Endometrium (tissue), 2 donors: ENCODE results near the gene NF1.

Experiments used
- FAIRE-seq: peaks from 2 replicates; lab custom pipeline; 2012; peaks lifted over from hg19 to GRCh38; lab: Jason Lieb, UNC
- donor health status: control.
- donor health status: control.

NF1 gene

DNA sequence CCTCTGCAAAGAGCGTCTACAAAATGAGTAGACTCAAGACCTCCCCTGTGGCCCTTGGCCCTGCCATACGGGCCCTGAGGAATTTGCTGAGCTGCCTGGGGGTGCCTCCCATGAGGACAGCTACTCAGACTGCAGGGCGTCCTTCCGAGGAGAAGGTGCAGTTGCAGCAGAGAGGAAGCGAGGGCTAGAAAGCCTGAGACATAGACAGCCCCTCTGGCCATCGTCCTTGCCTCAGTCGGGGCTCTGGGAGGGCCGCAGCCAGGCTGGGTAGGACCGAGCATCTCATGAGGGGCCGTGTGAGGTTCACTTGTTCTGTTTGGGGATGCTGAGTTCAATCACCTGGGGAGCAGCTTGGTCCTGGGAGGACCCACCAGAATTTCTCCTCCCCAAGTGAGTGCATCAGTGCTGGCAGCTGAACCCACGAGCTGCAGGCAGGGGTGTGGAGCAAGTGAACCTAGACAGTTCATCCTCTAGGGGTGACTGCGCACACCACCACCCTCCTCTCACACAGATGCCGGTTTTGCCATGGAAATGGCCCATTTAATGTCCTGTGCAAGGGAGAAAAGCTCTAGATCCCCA, 317.0 kb downstream of the NF1 start:
- FAIRE-seq = no peak

DNA sequence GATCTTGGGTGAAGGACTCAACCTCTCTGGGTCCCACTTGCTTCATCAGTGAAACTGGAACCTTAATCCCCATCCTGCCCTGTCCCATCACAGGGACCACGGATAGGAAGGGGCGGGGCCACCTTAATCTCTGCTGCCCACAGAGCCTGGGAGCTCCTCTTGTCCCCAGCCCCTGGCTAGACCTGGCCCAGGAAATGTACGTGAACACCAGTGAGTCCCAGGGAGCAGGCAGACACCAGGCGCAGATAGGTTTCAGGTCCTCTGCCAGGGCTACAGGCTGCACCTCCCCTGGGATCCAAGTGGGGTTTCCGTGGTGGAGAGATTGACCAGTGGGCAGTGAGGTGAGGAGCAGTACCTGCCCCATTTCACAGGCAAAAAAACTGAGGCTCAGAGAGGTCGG, 317.7 kb downstream of the NF1 start:
- FAIRE-seq = no peak

DNA sequence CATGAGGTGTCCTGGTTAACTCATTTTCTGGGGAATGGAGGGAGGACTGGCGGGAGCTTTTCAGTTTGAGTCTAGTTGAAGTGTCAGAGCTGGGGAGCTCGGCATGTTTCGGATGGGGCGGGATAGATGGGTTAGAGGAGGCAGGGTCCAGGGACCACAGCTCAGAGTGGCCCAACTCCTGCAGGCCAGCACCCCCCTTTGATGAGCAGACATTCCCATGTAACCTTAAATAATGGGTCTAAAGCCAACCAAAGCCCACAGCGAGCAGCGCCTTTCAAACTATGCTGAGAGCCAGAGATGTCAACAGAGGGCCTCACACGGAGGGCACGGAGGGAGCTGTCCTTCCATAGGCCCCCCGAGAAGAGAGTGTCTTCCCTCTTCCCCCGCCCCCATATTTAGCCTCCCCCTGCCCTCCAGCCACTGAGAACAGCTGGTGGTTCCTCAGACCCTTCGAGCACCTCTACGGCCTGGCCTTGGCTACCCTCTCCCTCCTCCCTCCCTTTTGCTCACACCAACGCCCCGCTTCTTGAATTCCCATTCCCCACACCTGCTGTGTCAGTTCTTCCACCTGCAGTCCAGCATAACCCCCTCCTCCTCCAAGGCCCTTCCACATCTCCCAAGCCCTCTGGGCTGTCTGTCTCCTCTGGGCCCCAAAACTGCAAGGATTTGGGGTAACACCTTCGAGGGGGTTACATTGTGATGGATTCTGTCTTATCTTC, 318.5 kb downstream of the NF1 start:
- no peak for FAIRE-seq

DNA sequence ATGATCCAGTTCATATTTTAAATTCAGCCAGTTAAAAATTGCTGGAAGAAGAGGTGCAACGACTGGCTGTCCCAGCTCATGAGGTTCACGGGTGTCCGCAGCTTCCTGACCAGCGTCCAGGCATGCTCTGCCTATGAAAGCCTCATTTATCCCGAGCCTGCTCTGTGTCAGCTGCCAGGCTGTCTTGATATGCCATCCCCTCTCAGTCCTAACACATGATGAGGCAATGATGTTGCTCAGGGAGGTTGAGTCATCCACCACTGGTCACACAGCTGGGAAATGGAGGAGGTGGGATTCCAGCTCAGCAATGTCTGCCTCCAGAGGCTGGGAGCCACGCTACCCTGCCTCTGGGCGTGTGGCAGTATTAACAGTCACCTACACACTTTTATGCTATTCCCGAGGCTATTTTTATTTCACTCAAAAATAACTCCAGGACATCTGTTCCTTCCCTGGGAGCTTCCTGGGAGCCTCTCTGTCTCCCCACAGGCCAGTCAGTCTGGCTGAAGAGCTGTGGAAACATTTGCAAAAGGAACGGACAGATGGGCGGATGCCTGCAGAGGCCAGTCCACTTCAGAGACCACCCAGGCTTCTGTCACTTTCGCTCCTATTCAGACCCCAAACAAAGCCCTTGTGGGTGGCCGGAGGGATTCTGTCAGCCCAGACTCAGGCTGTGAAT, 319.2 kb downstream of the NF1 start:
- FAIRE-seq = no peak

DNA sequence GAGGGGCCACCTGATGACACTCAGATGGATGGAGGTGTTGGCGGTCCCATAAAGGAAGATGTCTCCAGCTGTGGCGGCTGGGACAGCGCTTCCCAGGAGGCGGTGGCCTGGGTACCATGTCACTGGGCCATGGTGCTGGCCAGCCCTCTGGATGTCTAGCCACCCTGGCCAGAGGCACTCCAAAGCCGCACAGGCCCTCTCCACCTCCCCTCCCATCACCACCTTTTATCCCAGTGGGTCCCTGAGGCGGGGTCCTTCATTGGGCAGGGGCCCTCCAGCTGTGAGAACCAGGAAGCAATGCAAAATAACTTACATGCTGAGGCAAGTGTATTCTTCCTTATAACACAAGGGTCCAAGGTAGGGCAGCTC, 319.8 kb downstream of the NF1 start:
- FAIRE-seq = no peak

DNA sequence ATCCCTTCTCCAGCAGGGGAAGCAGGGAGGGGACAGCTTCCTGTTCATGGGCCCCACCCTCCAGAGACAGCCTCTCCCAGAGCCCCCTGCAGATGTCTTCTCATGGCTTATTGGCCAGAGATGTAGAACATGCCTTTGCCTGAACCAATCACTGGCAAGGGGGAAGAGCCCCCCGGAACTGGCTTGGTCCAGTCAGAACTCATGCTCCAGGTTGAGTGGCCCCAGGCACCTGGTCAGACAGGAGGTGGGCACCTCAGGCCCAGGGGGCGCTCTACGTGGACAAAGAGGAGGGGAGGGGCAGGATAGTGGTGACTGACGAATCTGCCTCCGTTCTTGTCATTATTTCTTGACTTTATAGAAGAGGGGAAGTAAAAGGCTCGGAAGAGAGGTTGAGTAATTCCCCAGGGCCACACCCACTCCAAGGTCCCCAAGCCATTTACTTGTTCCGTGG, 320.3 kb downstream of the NF1 start:
- FAIRE-seq = no peak

DNA sequence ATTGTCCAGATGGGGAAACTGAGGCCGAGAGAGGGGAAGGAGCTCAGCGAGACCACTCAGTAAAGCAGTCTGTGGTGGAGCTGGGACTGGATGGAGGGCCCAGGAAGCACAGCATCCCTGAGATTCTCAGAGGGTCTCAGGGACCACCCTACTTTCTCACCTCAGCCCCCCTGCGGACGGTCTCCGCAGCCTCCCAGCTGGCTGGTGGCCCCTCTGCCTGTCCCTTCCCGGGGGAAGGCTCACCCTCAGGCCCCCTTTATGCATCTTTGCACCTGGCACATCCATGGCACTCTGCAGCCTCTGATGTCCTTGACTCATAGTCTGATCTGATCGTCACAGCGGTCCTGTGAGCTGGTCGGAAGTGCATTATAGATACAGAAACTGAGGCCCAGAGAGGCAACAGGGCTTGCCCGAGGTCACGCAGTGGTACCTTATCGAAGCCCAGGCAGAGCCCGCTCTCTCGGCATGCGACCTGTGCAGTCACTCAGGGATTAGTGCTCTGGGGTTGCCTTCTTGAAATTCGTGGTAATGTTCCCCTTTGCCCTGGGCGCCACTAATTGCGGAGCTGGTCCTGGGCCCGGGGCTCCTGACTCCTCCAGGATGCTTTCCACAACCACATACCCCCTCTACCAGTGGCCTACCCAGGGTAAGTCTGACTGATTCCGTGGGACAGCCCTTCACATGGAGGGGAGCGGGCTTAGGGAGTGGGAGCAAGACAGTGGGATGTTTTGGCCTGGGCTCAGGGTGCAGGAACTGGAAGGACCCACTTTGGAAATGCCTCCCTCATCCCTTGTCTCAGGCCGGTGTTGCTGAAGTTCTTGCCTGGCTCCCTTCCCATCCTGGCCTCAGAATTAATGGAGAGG, 321.1 kb downstream of the NF1 start:
- FAIRE-seq = no peak

DNA sequence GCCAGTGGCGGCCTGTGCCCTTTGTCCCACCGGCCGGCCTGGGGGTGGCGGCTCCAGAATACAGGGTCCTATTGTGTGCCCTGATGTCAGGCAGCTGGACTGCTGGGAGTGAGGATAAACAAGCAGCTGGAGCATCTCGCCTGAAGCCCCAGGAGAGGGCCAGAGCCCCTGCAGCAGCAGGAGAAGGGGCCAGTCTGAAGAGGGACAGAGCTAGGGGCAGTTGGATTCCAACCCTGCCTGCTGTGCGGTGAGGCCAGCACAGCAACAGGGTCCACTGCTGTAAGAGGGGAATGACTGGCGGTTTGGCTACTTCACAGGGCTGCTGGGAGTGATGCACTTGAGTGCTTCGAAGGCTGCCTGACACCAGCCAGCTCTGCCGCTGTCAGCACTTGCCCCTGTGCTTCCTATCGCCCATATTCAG, 321.7 kb downstream of the NF1 start:
- FAIRE-seq = no peak

DNA sequence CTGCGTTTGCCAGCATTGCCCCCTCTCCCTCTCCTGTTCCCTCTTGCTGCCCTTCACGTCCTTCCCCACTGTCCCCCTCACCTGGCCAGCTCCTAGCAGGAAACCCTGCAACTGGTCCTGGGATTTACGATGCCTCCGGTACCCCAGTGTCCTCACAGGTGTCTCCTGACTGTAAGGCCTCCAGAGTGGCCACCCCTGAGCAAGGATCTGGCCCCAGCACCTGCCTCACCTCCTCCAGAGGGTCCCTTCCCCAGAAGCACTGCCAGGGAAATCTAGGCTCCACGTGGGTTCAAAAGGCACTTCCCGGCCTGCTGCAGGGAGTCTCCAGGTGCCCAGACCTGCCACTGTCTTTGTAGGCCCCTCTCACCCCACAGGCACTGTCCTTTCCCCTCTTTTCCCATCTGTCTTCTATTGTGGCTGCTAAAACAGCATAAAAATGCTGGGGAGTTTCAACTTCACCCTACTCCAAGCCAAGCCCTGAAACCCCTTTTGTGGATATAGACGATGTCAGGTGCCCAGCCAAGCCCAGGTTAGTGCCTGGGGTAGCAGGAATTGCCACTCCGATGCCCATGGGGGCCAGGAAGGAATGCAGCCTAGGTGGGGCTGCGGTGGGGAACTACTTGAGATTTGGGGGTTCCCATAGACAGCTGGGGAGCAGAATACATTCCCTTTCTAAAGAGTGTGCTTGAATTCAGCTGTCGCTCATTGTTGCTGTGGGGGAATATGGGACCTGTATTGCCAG, 322.4 kb downstream of the NF1 start:
- FAIRE-seq = no peak

DNA sequence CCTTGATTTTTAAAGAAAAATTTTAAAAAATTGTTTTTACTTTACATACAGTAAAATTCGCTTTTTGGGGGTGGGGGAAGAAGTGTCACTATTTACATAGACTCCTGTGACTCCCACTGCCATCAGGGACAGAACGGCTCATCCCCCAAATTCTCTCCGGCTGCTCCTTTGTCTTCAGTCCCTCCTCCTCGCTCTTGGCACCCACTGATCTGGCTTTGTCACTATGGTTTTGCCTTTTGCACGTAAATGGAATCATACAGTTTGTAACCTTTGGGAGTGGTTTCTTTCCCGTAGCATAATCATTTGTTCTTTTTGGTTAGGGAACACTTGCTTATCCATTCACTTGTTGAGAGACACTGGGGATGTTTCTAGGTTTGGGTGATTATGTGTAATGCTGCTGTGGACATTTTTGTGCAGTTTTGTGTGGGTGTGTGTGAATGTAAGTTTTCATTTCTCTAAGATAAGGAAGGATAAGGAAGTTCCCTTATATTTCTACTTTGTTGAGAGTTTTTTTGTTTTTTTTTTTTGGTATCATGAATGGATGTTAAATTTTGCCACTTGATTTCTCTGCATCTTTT, 324.1 kb downstream of the NF1 start:
- FAIRE-seq = no peak

DNA sequence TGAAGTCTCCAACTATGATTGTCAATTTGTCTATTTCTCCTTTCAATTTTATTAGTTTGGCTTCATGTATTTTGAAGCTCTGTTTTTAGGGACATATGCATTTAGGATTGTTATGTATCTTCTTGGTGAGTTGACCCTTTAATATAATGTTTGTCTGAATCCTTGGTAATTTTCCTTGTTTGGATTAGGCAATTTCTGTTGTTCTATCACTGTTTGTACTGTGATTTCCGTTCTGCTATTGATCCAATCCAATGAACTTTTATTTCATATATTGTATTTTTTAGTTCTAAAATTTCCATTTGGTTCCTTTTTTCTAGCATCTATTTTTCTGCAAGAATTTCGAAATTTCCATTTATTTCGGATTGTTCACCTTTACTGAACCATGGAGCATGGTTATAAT, 327.7 kb downstream of the NF1 start:
- FAIRE-seq = no peak

DNA sequence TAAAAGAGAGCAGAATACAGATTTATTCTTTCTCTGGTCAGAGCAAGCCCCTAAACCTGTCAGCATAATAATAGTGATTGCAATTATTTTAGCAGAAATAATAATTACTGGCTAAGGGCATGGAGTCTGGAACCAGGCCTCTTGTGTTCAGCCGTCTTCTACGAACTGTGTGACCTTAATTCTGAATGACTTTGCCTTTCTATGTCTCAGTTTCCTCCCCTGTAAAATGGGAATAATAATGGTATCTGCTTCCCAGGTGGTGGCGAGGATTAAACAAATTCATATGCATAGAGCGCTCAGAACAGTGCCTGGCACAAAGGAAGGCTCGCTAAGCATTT, 330.1 kb downstream of the NF1 start:
- FAIRE-seq = no peak

DNA sequence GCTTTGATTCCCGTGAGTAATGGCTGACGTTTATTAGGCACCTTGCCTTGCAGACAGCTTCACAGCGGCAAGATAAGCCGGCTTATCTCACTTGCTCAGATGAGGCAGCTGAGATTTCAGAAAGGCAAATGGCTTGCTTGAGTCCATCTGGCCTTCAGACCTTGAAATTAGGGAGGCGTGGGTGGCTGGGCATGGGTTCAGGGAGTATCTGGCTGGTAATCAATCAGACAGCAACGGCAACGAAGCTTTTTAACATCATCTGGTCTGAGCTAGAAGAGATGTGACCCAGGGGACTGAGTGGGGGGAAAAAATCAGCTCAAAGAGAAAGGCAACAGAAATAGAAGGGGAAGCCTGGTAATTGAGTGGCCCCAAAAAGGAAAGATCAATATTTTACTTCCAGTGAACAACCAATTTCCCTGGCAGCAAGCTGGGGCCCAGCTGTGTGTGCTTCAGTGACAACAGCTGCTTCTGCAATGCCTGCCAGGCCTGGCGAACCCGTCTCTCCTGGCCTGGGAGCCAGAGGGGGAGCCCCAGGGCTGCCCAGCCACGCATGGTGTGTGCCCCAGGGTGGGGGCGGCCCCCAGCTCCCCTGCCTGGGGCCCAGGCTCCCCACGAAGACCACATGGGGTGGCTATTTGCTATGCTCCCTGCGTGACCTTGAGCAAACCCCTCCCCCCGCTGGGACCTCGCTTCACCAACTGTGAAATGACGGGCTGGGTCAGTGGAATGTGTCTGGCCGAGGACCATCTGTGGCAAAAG, 330.7 kb downstream of the NF1 start:
- FAIRE-seq = no peak
